ENCODE measurements around the gene GPRC5D.
A peak's percentile ranks its signal among the peaks of the same experiment; 100 is the strongest.

The GPRC5D gene

GRCh38 chr12:12903642-12904609, 48.0 kb downstream of the GPRC5D start:
- DNase-seq: peak; percentile 17 to 59 (median 50)

- DNase-seq: no peak
Measured at GRCh38 chr12:12902036-12902435, 49.9 kb downstream of the GPRC5D start.

GRCh38 chr12:12901158-12901791, 50.7 kb downstream of the GPRC5D start:
- DNase-seq: peak; percentile 20 to 54 (median 48)

DNA sequence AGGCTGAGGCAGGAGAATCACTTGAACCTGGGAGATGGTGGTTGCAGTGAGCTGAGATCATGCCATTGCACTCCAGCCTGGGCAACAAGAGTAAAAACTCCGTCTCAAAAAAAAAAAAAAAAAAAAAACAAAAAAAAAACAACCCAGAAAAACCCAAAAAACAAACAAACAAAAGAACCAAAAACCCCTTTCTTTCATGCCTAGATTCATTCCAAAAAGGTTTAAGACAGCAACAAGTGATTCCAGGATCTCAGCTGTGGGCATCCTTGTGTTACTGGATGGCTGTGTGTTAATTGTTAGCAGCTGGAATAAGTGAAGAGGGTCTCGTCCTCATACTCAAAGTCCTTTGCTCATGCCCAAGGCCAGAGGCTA, 51.2 kb downstream of the GPRC5D start:
- no peak for DNase-seq

DNA sequence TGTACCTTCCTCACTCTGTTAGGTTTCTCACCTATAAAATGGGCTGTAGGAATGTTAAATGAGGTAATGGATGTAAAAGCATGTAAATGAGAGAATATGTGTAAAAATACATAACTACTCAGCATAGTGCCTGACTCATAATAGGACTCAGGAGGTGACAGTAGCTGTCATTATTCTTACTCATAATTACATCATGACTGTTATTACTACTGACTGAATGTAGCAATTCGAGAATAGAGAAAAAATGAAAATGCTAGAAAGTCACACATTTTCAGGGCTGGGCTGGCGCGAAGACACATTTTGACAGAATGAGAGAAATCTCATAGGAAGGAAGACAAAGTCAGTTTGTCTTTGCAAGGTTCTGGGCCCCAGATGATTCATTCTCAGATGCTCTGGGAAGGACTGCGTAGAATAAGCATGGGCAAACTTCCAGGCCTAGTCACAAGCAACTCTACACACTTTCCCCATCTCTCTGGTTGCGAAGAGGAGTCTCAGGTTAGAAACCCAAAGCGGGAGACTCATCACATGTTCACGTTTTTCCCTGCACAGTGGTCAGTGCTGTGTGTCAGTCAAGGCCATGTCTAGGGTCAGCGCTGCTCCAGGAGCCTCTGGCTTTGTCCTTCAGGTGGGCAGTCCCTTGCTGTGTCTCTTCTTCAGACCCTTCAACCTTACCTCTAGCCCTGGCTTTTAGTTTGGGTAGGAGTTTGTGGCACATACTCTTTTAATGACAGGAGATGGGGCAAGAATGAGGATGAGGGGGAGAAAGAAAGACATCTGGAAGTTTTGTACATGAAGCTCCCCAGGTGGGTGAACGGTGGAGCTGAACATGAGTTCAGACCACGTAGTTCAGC, 52.2 kb downstream of the GPRC5D start:
- peak; percentile 39 to 74 (median 58) for DNase-seq

DNA sequence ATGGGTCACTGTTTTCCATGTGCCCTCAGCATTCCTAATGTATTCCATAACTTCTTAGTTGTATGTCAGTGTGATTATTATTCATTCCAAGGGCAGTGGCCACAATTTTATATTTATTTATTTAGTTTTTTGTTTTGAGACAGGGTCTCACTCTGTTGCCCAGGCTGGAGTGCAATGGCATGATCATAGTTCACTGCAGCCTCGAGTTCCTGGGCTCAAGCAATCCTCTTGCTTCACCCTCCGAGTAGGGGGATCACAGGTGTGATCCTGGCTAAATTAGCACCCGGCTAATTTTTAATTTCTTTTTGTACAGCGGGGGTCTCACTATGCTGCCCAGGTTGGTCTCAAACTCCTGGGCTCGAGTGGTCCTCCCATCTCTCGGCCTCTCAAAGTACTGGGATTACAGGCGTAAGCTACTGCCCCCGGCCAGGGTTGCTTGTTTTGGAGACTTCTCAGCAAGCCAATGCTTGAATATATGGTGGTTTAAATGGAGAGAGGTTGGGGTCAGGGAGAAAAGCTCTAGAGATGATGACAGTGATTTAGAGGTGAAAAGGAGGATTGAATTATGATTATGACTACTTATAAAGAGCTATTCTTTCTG, 53.0 kb downstream of the GPRC5D start:
- no peak for DNase-seq

- no peak for DNase-seq
Measured at GRCh38 chr12:12898136-12898717, 53.7 kb downstream of the GPRC5D start.

DNA sequence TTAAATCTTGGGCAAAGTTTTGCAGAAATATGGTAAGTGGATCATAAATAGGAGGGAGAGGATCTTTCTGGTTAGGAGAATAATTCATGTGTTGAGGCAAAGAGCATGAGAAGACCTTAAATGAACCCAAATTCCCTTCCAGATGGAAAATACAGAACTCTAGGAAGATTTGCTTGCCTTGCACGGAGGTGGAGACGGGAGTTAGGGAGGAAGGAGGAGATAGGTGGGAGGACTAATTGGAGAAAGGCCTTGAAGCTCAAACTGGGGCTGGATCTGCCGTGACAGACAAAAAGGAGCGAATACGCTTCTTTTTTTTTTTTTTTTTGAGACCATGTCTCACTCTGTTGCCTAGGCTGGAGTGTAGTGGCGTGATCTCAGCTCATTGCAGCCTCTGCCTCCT, 54.7 kb downstream of the GPRC5D start:
- no peak for DNase-seq

GRCh38 chr12:12896260-12896659, 55.7 kb downstream of the GPRC5D start:
- no peak for DNase-seq

DNA sequence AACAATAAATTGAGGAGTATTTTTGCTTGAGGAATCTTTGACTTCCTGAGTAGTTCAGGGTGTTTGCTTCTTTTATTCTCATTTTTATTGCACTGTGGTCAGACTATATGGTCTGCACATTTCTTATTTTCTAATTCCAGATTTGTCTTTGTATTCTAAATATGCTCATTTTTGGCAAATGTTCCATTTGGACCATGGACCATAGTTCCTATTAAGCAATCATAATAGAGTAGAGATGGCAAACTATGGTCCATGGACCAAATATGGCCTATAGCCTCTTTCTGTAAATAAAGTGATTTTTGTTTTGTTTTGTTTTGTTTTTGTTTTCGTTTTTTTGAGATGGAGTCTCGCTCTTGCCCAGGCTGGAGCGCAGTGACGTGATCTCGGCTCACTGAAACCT, 58.5 kb downstream of the GPRC5D start:
- DNase-seq: no peak

GRCh38 chr12:12892681-12893141, 59.3 kb downstream of the GPRC5D start:
- no peak for DNase-seq

DNA sequence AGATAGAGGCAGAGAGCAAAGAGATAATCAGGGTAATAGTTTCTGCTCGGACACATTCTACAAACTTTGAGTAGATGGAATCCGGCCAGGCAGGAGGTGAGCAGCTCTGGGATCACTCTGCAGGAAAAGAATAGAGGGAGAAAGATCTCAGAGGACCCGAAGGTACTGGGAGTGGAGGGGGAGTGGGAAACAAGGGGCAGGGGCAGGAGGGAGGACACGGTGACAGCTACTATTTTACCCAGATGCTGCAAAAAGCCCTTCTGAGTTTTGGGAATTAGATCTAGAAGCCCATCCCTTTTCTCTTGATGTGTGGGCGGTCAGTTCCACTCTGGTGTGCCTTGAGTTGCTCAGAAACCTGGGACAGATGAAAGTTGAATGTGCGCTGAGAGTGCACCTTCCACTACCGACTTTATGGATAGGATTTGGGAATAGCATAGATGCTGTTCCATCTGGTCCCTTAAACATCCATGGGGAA, 60.1 kb downstream of the GPRC5D start:
- DNase-seq: peak in 2 of 4 experiments; percentile 30 to 33

DNA sequence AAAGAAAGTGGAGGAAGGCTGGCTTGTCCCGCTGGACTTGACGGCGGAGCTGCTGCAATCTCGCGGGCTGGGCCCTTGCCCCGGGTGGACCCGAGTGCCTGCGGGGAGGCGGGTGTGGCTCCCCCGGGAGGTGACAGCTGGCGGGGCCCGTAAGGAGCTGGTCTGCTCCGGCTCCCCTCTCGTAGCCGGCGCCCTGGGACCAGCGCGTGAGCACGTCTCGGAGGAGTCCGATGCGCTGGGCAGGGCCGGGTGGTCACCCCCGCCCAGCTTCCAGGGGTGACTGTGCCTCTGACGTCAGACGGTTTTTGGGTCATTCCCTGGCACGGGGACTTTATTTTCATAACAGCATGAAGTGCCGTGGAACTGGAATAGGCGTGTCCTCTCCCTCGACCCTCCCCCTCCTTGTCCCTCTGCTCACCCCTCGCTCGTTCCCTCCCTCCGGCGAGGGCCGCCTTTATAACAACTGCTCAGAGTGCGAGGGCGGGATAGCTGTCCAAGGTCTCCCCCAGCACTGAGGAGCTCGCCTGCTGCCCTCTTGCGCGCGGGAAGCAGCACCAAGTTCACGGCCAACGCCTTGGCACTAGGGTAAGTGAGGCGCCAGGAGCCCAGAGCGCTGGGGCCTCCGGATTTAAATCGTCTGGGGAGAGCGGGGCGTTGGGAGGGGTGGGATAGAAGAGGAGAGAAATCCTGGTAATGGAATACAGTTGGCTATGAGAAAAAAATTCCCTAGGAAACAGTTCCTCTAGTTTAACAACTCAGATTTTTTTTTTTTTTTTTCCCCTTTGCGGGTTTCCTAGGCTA, 60.7 kb downstream of the GPRC5D start, which contains the start of gene GPRC5A:
Gene GPRC5A, plus strand, starts transcription at position 483 of the 801 bp plus-strand sequence. CDS start 16,688 bp downstream, outside the sequence.
- peak; percentile 53 to 66 (median 62) for DNase-seq
